Measurements from ENCODE around the gene FUBP3. TPM values are rescaled to one million over a fixed set of nuclear protein-coding genes. Genes with fewer than 3 reads are reported as not detected.

The FUBP3 gene
- total RNA-seq, 1 experiment from 2014 or later, result 78.6 TPM

DNA sequence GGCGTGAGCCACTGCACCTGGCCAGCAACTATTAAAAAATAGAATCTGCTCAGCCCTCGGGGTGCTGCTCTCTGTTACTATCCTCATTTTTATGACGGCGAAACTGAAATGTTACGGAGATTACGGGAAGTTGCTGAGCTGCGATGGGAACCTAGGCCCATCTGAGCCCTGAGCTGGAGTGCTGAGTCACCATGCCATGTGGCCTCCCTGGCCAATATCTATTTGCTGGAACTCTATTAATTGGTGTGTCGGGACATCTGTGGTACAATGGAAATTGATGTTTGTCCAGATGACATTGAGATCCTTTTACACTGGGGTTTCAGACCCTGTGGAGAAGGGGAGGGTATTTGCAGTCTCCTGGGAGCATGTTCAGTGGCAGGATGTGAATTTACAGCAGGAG, 93.1 kb downstream of the FUBP3 start:
- H3K9ac ChIP-seq (ENCODE audit: extremely low read depth, insufficient read length, low read length), result no peak overlapping the region
- no peak overlapping the region for H3K56ac ChIP-seq (ENCODE audit: insufficient read length, low read depth, low read length)
- H3K4ac ChIP-seq (ENCODE audit: low read depth, low read length), result no peak overlapping the region
- H4K8ac ChIP-seq (replicated peaks; ENCODE audit: insufficient read length, low read depth, low read length), result no peak overlapping the region
- TF ChIP-seq CTCF (conservative IDR thresholded peaks at IDR 0.05), result no peak
- H2BK120ac ChIP-seq (ENCODE audit: low read depth, low read length, poor library complexity, severe bottlenecking), result no peak overlapping the region
- no peak overlapping the region for H4K5ac ChIP-seq (ENCODE audit: insufficient read length, low read depth, low read length)
- H3K23ac ChIP-seq (ENCODE audit: insufficient read length, low read depth, low read length), result no peak overlapping the region
- DNase-seq, result no peak
- H3K4me2 ChIP-seq (ENCODE audit: insufficient read depth, insufficient read length, low read length), result no peak overlapping the region
- H3K27me3 ChIP-seq (ENCODE audit: insufficient read depth, low read length), result peaks cover 12% of the 10 kb centered on the region
- Mint-ChIP-seq H3K36me3 (ENCODE audit: insufficient read depth in 1 of 3, low read depth in 3 of 3) (no peaks in the 10 kb centered on the region), H3K9me3 (no peaks in the 10 kb centered on the region; a peak in 2 of 5 replicates), H3K4me1 (peaks cover 0 to 3% of the 10 kb centered on the region in 2 experiments; a peak in 1 of 4 replicates), H3K4me3 (no peak overlapping the region), H3K27me3 (ENCODE audit: low read depth) (peaks cover 71% of the 10 kb centered on the region), H3K27ac (no peak overlapping the region)
- no peaks in the 10 kb centered on the region for H3K4me1 ChIP-seq (ENCODE audit: insufficient read depth, low read length)
- H3K18ac ChIP-seq (ENCODE audit: insufficient read length, low read depth, low read length), result no peak overlapping the region
- H3K79me1 ChIP-seq (ENCODE audit: insufficient read depth, low read depth, low read length, poor library complexity, severe bottlenecking), result no peaks in the 10 kb centered on the region
- H2BK5ac ChIP-seq (ENCODE audit: insufficient read length, low read length), result no peak overlapping the region
- no peaks in the 10 kb centered on the region for H4K20me1 ChIP-seq (ENCODE audit: control insufficient read depth, insufficient read depth, insufficient read length)
- H4K91ac ChIP-seq (ENCODE audit: insufficient read length, low read depth, low read length), result no peak overlapping the region
- H2BK15ac ChIP-seq (ENCODE audit: low read depth, low read length), result no peak overlapping the region
- WGBS (ENCODE audit: extremely low coverage, insufficient read length, low lambda C conversion rate), result no CpG with 5 or more reads among the region's 8 CpGs
- no peak overlapping the region for H2BK20ac ChIP-seq (ENCODE audit: low read depth, low read length, poor library complexity, severe bottlenecking)
- no peak overlapping the region for H2AK5ac ChIP-seq (ENCODE audit: insufficient read length, low read length)
- no peaks in the 10 kb centered on the region for H3K9me3 ChIP-seq (ENCODE audit: control insufficient read depth, low read depth, low read length)
- no peak overlapping the region for H3T11ph ChIP-seq (ENCODE audit: low read length)
- H3K23me2 ChIP-seq (ENCODE audit: insufficient read length, low read depth, low read length, poor library complexity, severe bottlenecking), result no peaks in the 10 kb centered on the region
- H2AFZ ChIP-seq (ENCODE audit: low read length), result no peak overlapping the region
- H3K27ac ChIP-seq (ENCODE audit: insufficient read length, low read depth, low read length), result no peak overlapping the region
- no peak overlapping the region for H2BK12ac ChIP-seq (ENCODE audit: insufficient read length, low read depth, low read length)
- H3K79me2 ChIP-seq (ENCODE audit: insufficient read depth, low read length), result no peaks in the 10 kb centered on the region
- no peak overlapping the region for H3K14ac ChIP-seq (ENCODE audit: insufficient read depth, low read length)

All from H9 (cell line).